ENCODE results near the gene ACSL4. TPM values are rescaled to one million over a fixed set of nuclear protein-coding genes. Genes with fewer than 3 reads are reported as not detected.

The ACSL4 gene
- polyA plus RNA-seq, 3 donors: 17.9 to 40.9 (median 31.2) TPM

DNA sequence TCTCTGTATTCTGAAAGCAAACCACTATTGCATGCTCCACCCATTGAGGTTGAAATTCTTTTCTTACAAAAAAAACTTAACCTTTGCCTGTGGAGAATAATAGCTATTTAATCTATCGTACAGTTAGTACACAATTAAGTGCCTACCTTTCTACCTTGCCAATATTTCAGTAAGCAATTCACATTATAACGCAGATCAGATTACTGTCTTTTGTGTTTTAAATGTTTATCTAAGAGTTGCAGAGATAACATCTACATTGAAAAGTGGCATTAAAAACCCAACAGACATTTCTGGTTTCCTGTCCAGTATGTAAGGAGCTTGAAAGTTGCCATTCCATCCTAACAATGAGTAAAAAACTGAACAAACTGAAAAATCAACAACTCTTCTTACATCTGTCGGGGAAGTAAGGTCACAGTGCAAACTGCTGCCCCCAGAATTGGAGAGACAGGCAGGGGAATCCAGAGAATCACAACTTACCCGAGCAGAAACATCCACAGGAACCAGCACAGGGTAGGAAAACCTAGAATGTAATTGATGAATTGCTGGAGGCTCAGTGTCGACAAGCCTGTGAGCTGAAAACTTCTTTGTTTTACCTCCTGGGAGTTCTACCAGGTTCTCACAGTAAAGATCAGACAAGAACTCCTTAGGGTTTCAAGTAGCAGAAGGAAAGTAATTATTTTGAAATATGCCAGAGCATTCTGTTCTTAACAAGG is 27.3 kb upstream of the ACSL4 start:
- H4K20me1 ChIP-seq (ENCODE audit: insufficient read depth, low read length): no peaks in the 10 kb centered on the region
- no peak overlapping the region for H3K4me3 Mint-ChIP-seq
- H3K4me3 ChIP-seq (replicated peaks in 1 of 3; ENCODE audit: low read depth in 2 of 3, low read length in 3 of 3): no peak overlapping the region
- TF ChIP-seq, protein P1, sequence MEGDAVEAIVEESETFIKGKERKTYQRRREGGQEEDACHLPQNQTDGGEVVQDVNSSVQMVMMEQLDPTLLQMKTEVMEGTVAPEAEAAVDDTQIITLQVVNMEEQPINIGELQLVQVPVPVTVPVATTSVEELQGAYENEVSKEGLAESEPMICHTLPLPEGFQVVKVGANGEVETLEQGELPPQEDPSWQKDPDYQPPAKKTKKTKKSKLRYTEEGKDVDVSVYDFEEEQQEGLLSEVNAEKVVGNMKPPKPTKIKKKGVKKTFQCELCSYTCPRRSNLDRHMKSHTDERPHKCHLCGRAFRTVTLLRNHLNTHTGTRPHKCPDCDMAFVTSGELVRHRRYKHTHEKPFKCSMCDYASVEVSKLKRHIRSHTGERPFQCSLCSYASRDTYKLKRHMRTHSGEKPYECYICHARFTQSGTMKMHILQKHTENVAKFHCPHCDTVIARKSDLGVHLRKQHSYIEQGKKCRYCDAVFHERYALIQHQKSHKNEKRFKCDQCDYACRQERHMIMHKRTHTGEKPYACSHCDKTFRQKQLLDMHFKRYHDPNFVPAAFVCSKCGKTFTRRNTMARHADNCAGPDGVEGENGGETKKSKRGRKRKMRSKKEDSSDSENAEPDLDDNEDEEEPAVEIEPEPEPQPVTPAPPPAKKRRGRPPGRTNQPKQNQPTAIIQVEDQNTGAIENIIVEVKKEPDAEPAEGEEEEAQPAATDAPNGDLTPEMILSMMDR (IDR thresholded peaks at IDR 0.05): no peak
- no peaks in the 10 kb centered on the region for H3K36me3 Mint-ChIP-seq
- H3K27ac Mint-ChIP-seq: no peak overlapping the region
- intact Hi-C loops (cut with micrococcal nuclease): no loop called here
- H3K9ac ChIP-seq (ENCODE audit: insufficient read depth, low read length, poor library complexity, severe bottlenecking): no peak overlapping the region
- H3K79me2 ChIP-seq (ENCODE audit: insufficient read depth, low read length): no peaks in the 10 kb centered on the region
- no peak overlapping the region for H3K4me2 ChIP-seq (replicated peaks; ENCODE audit: extremely low read depth, low read length, poor library complexity, severe bottlenecking)
- no peaks in the 10 kb centered on the region for H3K4me1 ChIP-seq (ENCODE audit: control insufficient read depth in 1 of 2, insufficient read depth in 2 of 2, low read length in 2 of 2)
- no peaks in the 10 kb centered on the region for H3K36me3 ChIP-seq (replicated peaks in 1 of 2; ENCODE audit: control insufficient read depth in 1 of 2, insufficient read depth in 2 of 2, low read length in 2 of 2)
- DNase-seq: no peak
- WGBS (ENCODE audit: insufficient coverage): no CpG with 5 or more reads among the region's 5 CpGs
- H3K9me3 Mint-ChIP-seq: peaks cover 0 to 5% (median 4%) of the 10 kb centered on the region in 7 donors
- H3K27me3 Mint-ChIP-seq (ENCODE audit: low read depth in 3 of 3): peaks cover 0 to 11% (median 0%) of the 10 kb centered on the region in 3 donors
- H3K9me3 ChIP-seq (replicated peaks in 1 of 2; ENCODE audit: control insufficient read depth in 1 of 2, insufficient read depth in 1 of 2, low read length in 2 of 2): no peaks in the 10 kb centered on the region
- peaks cover 2% of the 10 kb centered on the region for H3K4me1 Mint-ChIP-seq
- no peak overlapping the region for H2AFZ ChIP-seq (ENCODE audit: insufficient read depth, low read depth, low read length, poor library complexity, severe bottlenecking)
- H3K27me3 ChIP-seq (ENCODE audit: control insufficient read depth in 2 of 2, insufficient read depth in 2 of 2, low read length in 2 of 2): peaks cover 0 to 2% of the 10 kb centered on the region in 2 donors
- no peak overlapping the region for H3K27ac ChIP-seq (ENCODE audit: low read depth in 1 of 2, low read length in 2 of 2)

DNA sequence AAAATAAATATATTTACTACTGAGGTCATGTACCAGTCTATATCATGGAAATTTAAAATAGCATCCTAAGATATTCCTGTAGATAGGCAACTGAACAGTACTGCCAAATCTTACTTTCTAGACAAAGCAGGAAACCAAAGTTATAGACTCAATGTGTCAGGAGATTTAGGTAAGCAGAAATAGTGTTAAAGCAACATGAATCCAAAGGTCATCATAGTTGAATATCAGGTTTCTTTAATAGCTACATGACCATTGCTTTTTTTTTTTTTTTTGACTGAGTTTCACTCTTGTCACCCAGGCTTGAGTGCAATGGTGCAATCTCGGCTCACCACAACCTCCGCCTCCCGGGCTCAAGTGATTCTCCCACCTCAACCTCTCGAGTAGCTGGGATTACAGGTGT is 20.2 kb upstream of the ACSL4 start:
- intact Hi-C loops (cut with micrococcal nuclease): no loop called here
- H3K4me3 Mint-ChIP-seq: no peak overlapping the region
- Histone ChIP-seq H3K27ac (ENCODE audit: low read depth in 1 of 2, low read length in 2 of 2) (no peak overlapping the region), H3K9ac (ENCODE audit: insufficient read depth, low read length, poor library complexity, severe bottlenecking) (no peak overlapping the region), H3K27me3 (ENCODE audit: control insufficient read depth in 2 of 2, insufficient read depth in 2 of 2, low read length in 2 of 2) (no peaks in the 10 kb centered on the region), H3K36me3 (replicated peaks in 1 of 2; ENCODE audit: control insufficient read depth in 1 of 2, insufficient read depth in 2 of 2, low read length in 2 of 2) (no peaks in the 10 kb centered on the region), H3K4me1 (ENCODE audit: control insufficient read depth in 1 of 2, insufficient read depth in 2 of 2, low read length in 2 of 2) (peaks cover 0 to 4% of the 10 kb centered on the region in 2 donors), H3K79me2 (ENCODE audit: insufficient read depth, low read length) (no peaks in the 10 kb centered on the region), H2AFZ (ENCODE audit: insufficient read depth, low read depth, low read length, poor library complexity, severe bottlenecking) (no peak overlapping the region), H4K20me1 (ENCODE audit: insufficient read depth, low read length) (no peaks in the 10 kb centered on the region), H3K4me2 (replicated peaks; ENCODE audit: extremely low read depth, low read length, poor library complexity, severe bottlenecking) (no peak overlapping the region), H3K9me3 (replicated peaks in 1 of 2; ENCODE audit: control insufficient read depth in 1 of 2, insufficient read depth in 1 of 2, low read length in 2 of 2) (peaks cover 0 to 2% of the 10 kb centered on the region in 2 donors), H3K4me3 (replicated peaks in 1 of 3; ENCODE audit: low read depth in 2 of 3, low read length in 3 of 3) (no peak overlapping the region)
- H3K4me1 Mint-ChIP-seq: peaks cover 3% of the 10 kb centered on the region
- no peaks in the 10 kb centered on the region for H3K36me3 Mint-ChIP-seq
- H3K9me3 Mint-ChIP-seq: peaks cover 2 to 14% (median 9%) of the 10 kb centered on the region in 7 donors
- no peak for DNase-seq
- WGBS (ENCODE audit: insufficient coverage): no CpG with 5 or more reads among the region's 4 CpGs
- H3K27ac Mint-ChIP-seq: no peak overlapping the region
- H3K27me3 Mint-ChIP-seq (ENCODE audit: low read depth in 3 of 3): peaks cover 0 to 2% (median 0%) of the 10 kb centered on the region in 3 donors
- TF ChIP-seq, protein P1 (IDR thresholded peaks at IDR 0.05): no peak

All from CD14-positive monocyte (primary cell).